ENCODE measurements around the gene CIDEA. TPM values are rescaled to one million over a fixed set of nuclear protein-coding genes. Genes with fewer than 3 reads are reported as not detected.
A peak's percentile ranks its signal among the peaks of the same experiment; 100 is the strongest.

The CIDEA gene
- total RNA-seq, 1 donor from 2014 or later, result not detected

DNA sequence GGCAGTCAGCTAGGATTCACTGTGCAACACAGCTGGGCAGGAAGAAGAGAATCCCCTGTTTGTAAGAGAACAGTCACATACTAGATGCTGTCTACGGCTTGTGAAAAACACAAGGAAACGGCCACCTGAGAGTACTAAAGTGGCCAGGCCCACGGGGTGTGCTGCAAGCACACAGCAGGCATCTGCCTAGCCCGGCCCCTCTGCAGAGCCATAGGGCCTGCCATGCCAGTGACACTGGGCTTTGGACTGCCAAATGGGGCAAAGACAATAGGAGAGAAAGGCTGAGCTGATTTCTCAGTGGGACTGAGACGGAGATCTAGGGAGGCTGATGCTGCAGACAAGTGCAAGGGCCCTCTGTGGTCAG, 64.2 kb downstream of the CIDEA start:
- Mint-ChIP-seq H3K9me3 (ENCODE audit: unreplicated experiment) (no peaks in the 10 kb centered on the region), H3K27ac (ENCODE audit: unreplicated experiment) (peak overlapping the region; percentile 68), H3K27me3 (ENCODE audit: unreplicated experiment) (no peaks in the 10 kb centered on the region), H3K4me1 (ENCODE audit: unreplicated experiment) (peaks cover 56% of the 10 kb centered on the region), H3K36me3 (ENCODE audit: unreplicated experiment) (peaks cover 32% of the 10 kb centered on the region), H3K4me3 (ENCODE audit: unreplicated experiment) (no peak overlapping the region)
- TF ChIP-seq CTCF (IDR thresholded peaks at IDR 0.05), result no peak
- no peak for DNase-seq (ENCODE audit: extremely low spot score, unreplicated experiment)

- no peak for TF ChIP-seq CTCF (IDR thresholded peaks at IDR 0.05)
- DNase-seq (ENCODE audit: extremely low spot score, unreplicated experiment), result no peak
- H3K4me1 Mint-ChIP-seq (ENCODE audit: unreplicated experiment), result peaks cover 50% of the 10 kb centered on the region
- H3K4me3 Mint-ChIP-seq (ENCODE audit: unreplicated experiment), result no peak overlapping the region
- H3K27me3 Mint-ChIP-seq (ENCODE audit: unreplicated experiment), result no peaks in the 10 kb centered on the region
- no peaks in the 10 kb centered on the region for H3K9me3 Mint-ChIP-seq (ENCODE audit: unreplicated experiment)
- H3K36me3 Mint-ChIP-seq (ENCODE audit: unreplicated experiment), result peaks cover 26% of the 10 kb centered on the region
- H3K27ac Mint-ChIP-seq (ENCODE audit: unreplicated experiment), result peak overlapping the region; percentile 68
These were observed 64.7 kb downstream of the CIDEA start for GRCh38 chr18:12318857-12319256.

- DNase-seq (ENCODE audit: extremely low spot score, unreplicated experiment), result no peak
- H3K27me3 Mint-ChIP-seq (ENCODE audit: unreplicated experiment), result no peaks in the 10 kb centered on the region
- peaks cover 37% of the 10 kb centered on the region for H3K4me1 Mint-ChIP-seq (ENCODE audit: unreplicated experiment)
- peaks cover 26% of the 10 kb centered on the region for H3K36me3 Mint-ChIP-seq (ENCODE audit: unreplicated experiment)
- no peaks in the 10 kb centered on the region for H3K9me3 Mint-ChIP-seq (ENCODE audit: unreplicated experiment)
- TF ChIP-seq CTCF (IDR thresholded peaks at IDR 0.05), result no peak
- H3K4me3 Mint-ChIP-seq (ENCODE audit: unreplicated experiment), result no peak overlapping the region
- H3K27ac Mint-ChIP-seq (ENCODE audit: unreplicated experiment), result no peak overlapping the region
These were observed 67.2 kb downstream of the CIDEA start for GRCh38 chr18:12321333-12321732.

GRCh38 chr18:12324991-12325725, 71.0 kb downstream of the CIDEA start:
- Mint-ChIP-seq H3K4me1 (ENCODE audit: unreplicated experiment) (peaks cover 21% of the 10 kb centered on the region), H3K27me3 (ENCODE audit: unreplicated experiment) (no peaks in the 10 kb centered on the region), H3K27ac (ENCODE audit: unreplicated experiment) (no peak overlapping the region), H3K4me3 (ENCODE audit: unreplicated experiment) (no peak overlapping the region), H3K9me3 (ENCODE audit: unreplicated experiment) (no peaks in the 10 kb centered on the region), H3K36me3 (ENCODE audit: unreplicated experiment) (peaks cover 50% of the 10 kb centered on the region)
- DNase-seq (ENCODE audit: extremely low spot score, unreplicated experiment), result no peak
- TF ChIP-seq CTCF (IDR thresholded peaks at IDR 0.05), result no peak

DNA sequence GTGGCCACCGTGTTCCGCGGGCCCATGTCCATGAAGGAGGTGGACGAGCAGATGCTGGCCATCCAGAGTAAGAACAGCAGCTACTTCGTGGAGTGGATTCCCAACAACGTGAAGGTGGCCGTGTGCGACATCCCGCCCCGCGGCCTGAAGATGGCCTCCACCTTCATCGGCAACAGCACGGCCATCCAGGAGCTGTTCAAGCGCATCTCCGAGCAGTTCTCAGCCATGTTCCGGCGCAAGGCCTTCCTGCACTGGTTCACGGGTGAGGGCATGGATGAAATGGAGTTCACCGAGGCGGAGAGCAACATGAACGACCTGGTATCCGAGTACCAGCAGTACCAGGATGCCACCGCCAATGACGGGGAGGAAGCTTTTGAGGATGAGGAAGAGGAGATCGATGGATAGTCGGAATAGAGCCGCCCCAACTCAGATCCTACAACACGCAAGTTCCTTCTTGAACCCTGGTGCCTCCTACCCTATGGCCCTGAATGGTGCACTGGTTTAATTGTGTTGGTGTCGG, 71.6 kb downstream of the CIDEA start:
- peaks cover 15% of the 10 kb centered on the region for H3K4me1 Mint-ChIP-seq (ENCODE audit: unreplicated experiment)
- no peaks in the 10 kb centered on the region for H3K9me3 Mint-ChIP-seq (ENCODE audit: unreplicated experiment)
- H3K27ac Mint-ChIP-seq (ENCODE audit: unreplicated experiment), result peak overlapping the region; percentile 38
- no peaks in the 10 kb centered on the region for H3K27me3 Mint-ChIP-seq (ENCODE audit: unreplicated experiment)
- no peak overlapping the region for H3K4me3 Mint-ChIP-seq (ENCODE audit: unreplicated experiment)
- peaks cover 50% of the 10 kb centered on the region for H3K36me3 Mint-ChIP-seq (ENCODE audit: unreplicated experiment)
- no peak for TF ChIP-seq CTCF (IDR thresholded peaks at IDR 0.05)
- no peak for DNase-seq (ENCODE audit: extremely low spot score, unreplicated experiment)

Measured in osteocyte (in vitro differentiated cells).